Neuronal stem cell (in vitro differentiated cells): ENCODE data around the gene HSPG2.

ENCODE experiments used
- DNase-seq: peaks from one replicate; pipeline ENCODE4 v3.0.0-alpha.2; 2013; ENCODE audit warnings: low spot score
- H2AFZ ChIP-seq: one replicate; pipeline ENCODE4 v1.6.1; 2013; ENCODE audit warnings: mild to moderate bottlenecking, low read length, inconsistent platforms
- H2AK5ac ChIP-seq: 2 replicates; pipeline ENCODE4 v1.6.1; 2013; ENCODE audit warnings: low read depth, mild to moderate bottlenecking, inconsistent platforms, low read length, moderate library complexity, mixed read lengths
- H2BK120ac ChIP-seq: 2 replicates; pipeline ENCODE4 v1.6.1; 2013; ENCODE audit warnings: low read depth, mild to moderate bottlenecking, inconsistent platforms, low read length, moderate library complexity, mixed read lengths
- H2BK12ac ChIP-seq: one replicate; pipeline ENCODE4 v1.6.1; 2013; ENCODE audit warnings: low read length, inconsistent platforms
- H2BK15ac ChIP-seq: 2 replicates; pipeline ENCODE4 v1.6.1; 2013; ENCODE audit warnings: mild to moderate bottlenecking, low read length, inconsistent platforms, mixed read lengths
- H2BK5ac ChIP-seq: one replicate; pipeline ENCODE4 v1.6.1; 2013; ENCODE audit warnings: inconsistent platforms, mild to moderate bottlenecking, low read length, moderate library complexity
- H3K14ac ChIP-seq: one replicate; pipeline ENCODE4 v1.6.1; 2013; ENCODE audit warnings: low read length, inconsistent platforms
- H3K18ac ChIP-seq: 2 replicates; pipeline ENCODE4 v1.6.1; 2013; ENCODE audit warnings: low read length, inconsistent platforms
- H3K23ac ChIP-seq: 2 replicates; pipeline ENCODE4 v1.6.1; 2013; ENCODE audit warnings: low read depth, mild to moderate bottlenecking, mixed read lengths, low read length, inconsistent platforms; ENCODE audit not compliant: poor library complexity
- H3K27ac ChIP-seq: replicated peaks from 3 replicates; pipeline ENCODE4 v1.5.1; 2013; ENCODE audit warnings: low read length, inconsistent platforms
- H3K27me3 ChIP-seq, 3 experiments: 2 replicates each; pipeline ENCODE4 v1.6.1; 2013; ENCODE audit warnings: low read length in 3 of 3, mild to moderate bottlenecking in 2 of 3, inconsistent platforms in 1 of 3, low read depth in 1 of 3, mixed read lengths in 1 of 3, moderate library complexity in 1 of 3; ENCODE audit not compliant: control insufficient read depth in 3 of 3, insufficient read depth in 3 of 3
- H3K36me3 ChIP-seq, 2 donors: replicated peaks in 1 of 2; 2 replicates each; pipeline ENCODE4 v1.6.1; 2013; ENCODE audit warnings: low read length in 2 of 2; ENCODE audit not compliant: control insufficient read depth in 2 of 2, insufficient read depth in 2 of 2
- H3K4ac ChIP-seq: 2 replicates; pipeline ENCODE4 v1.6.1; 2013; ENCODE audit warnings: inconsistent platforms, mild to moderate bottlenecking, low read length, moderate library complexity
- H3K4me1 ChIP-seq, 2 donors: 1 replicate in 1 of 2; 2 replicates in 1 of 2; pipeline ENCODE4 v1.6.1; 2013; ENCODE audit warnings: low read length in 2 of 2, low read depth in 1 of 2; ENCODE audit not compliant: control insufficient read depth in 2 of 2, insufficient read depth in 1 of 2
- H3K4me2 ChIP-seq: one replicate; pipeline ENCODE4 v1.6.1; 2013; ENCODE audit warnings: mild to moderate bottlenecking, low read length, inconsistent platforms; ENCODE audit not compliant: insufficient read depth, poor library complexity, severe bottlenecking
- H3K4me3 ChIP-seq, 2 donors: 2 replicates each; pipeline ENCODE4 v1.5.1; 2013; ENCODE audit warnings: low read length in 2 of 2, mild to moderate bottlenecking in 2 of 2, inconsistent platforms in 1 of 2, moderate library complexity in 1 of 2
- H3K79me1 ChIP-seq: one replicate; pipeline ENCODE4 v1.6.1; 2013; ENCODE audit warnings: low read depth, mild to moderate bottlenecking, inconsistent platforms, low read length, moderate library complexity
- H3K9ac ChIP-seq: one replicate; pipeline ENCODE4 v1.6.1; 2013; ENCODE audit warnings: mild to moderate bottlenecking, low read depth, low read length, inconsistent platforms; ENCODE audit not compliant: poor library complexity
- H3K9me3 ChIP-seq, 2 donors: replicated peaks in 1 of 2; 2 replicates each; pipeline versions ENCODE3 to v1.6.1; 2013; ENCODE audit warnings: low read length in 2 of 2, mild to moderate bottlenecking in 2 of 2, inconsistent platforms in 1 of 2, low read depth in 1 of 2, mixed read lengths in 1 of 2, moderate library complexity in 1 of 2; ENCODE audit not compliant: control insufficient read depth in 2 of 2, insufficient read depth in 1 of 2
- H4K8ac ChIP-seq: one replicate; pipeline ENCODE4 v1.6.1; 2013; ENCODE audit warnings: low read depth, mild to moderate bottlenecking, inconsistent platforms, low read length, moderate library complexity
- H4K91ac ChIP-seq: one replicate; pipeline ENCODE4 v1.6.1; 2013; ENCODE audit warnings: low read length, low read depth, mild to moderate bottlenecking, inconsistent platforms; ENCODE audit not compliant: poor library complexity
- WGBS, 2 donors: extraction: QIAGEN DNeasy Blood & Tissue Kit; methylation state at CpG; one replicate each; pipeline ENCODE4 v1.1.7; 2013; ENCODE audit warnings: missing lambda C conversion rate in 2 of 2, mixed read lengths in 1 of 2; ENCODE audit not compliant: insufficient read length in 2 of 2, insufficient replicate concordance in 1 of 2; ENCODE audit errors: extremely low coverage in 2 of 2; 5-methylcytosine and 5-hydroxymethylcytosine counted together

The HSPG2 gene

DNA sequence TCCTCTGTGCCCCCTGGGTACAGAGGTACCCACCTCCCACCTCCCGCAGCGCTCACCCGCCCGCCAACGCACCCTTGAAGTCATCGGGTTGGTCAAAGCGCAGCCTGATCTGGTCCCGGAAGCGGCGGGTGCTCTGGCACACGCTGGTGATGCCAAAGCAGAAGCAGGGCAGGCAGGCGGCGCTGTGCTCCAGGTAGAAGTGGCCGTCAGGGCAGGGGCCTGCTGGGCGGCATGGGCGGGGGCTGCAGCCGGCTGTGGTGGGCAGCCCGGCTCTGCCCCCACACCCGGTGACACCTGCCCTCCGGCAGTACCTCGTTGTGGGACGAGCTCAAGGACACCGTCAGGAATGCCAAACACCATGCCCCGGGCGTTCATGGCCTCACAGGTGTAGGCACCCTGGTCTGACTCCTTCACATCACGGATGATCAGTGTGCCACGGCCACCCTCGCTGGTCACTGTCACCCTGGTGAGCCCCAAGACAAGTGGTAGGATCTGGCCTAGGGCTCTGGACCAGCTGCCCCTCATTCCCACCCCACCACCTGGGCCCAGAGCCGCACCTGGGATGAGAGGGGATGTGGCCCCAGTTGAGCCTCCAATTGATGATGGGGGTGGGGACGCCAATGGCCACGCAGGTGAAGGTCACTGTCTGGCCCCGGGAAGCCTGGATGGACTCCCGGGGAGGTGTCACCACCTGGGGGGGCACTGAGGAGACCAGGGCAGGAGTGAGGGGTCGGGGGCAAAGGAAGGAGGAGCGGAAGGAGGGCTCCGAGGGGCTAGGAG, 52.5 kb downstream of the HSPG2 start:
- Histone ChIP-seq H2BK15ac (no peak overlapping the region), H3K4ac (peak overlapping the region; percentile 37), H3K4me1 (no peaks in the 10 kb centered on the region), H3K23ac (peak overlapping the region; percentile 73), H3K79me1 (peaks cover 8% of the 10 kb centered on the region), H2AFZ (no peak overlapping the region), H3K27ac (no peak overlapping the region), H3K4me3 (no peak overlapping the region), H3K36me3 (peaks cover 52 to 74% of the 10 kb centered on the region in 2 donors), H2BK12ac (peak overlapping the region; percentile 22), H2AK5ac (no peak overlapping the region), H3K4me2 (no peak overlapping the region), H3K9me3 (no peaks in the 10 kb centered on the region), H3K27me3 (no peaks in the 10 kb centered on the region), H4K91ac (no peak overlapping the region), H2BK5ac (no peak overlapping the region), H3K9ac (peak overlapping the region; percentile 84), H4K8ac (no peak overlapping the region), H2BK120ac (no peak overlapping the region), H3K18ac (no peak overlapping the region), H3K14ac (no peak overlapping the region)
- no CpG with 5 or more reads among the region's 36 CpGs for WGBS, 2 donors
- no peak for DNase-seq

DNA sequence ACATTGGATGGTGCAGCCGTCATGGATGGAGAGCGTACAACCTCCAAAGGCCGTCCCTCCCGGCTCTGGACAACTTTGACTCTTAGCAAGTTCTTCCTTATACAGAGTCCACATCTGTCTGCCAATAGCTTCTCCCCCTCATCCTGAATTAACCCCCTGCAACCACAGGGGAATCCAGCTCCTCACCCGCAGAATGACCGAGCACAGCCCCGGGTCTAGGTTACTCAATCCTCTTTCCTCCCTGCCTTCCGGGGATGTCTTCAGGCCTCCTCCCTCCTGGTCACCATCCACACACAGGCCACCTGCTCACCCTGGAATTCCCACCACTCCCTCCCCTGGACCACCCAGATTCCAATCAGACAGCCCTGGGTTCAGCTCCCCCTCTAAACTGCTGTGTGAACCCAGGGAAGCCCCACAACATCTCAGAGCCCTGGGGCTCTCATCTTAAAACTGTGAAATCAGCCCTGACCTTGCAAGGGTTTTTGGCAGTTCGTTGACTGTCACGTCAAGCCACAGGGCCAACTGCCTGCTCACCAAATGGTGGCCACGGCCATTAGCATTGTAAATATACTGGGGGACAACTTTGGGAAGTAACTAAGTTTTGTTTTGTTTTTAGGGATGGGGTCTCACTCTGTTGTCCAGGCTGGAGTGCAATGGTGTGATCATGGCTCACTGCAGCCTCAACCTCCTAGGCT, 54.2 kb downstream of the HSPG2 start:
- H3K14ac ChIP-seq, result no peak overlapping the region
- H3K4me1 ChIP-seq, result no peaks in the 10 kb centered on the region
- H3K18ac ChIP-seq, result no peak overlapping the region
- H3K36me3 ChIP-seq, result peaks cover 59 to 77% of the 10 kb centered on the region in 2 donors
- H3K79me1 ChIP-seq, result peaks cover 9% of the 10 kb centered on the region
- H3K4me3 ChIP-seq, result no peak overlapping the region
- no peak overlapping the region for H3K4ac ChIP-seq
- H2AK5ac ChIP-seq, result no peak overlapping the region
- no peak overlapping the region for H2AFZ ChIP-seq
- no peak overlapping the region for H3K27ac ChIP-seq
- no peak overlapping the region for H2BK15ac ChIP-seq
- no peak overlapping the region for H3K9ac ChIP-seq
- DNase-seq, result no peak
- no CpG with 5 or more reads among the region's 11 CpGs for WGBS, 2 donors
- no peak overlapping the region for H2BK120ac ChIP-seq
- no peak overlapping the region for H4K91ac ChIP-seq
- H3K27me3 ChIP-seq, result no peaks in the 10 kb centered on the region
- no peak overlapping the region for H2BK5ac ChIP-seq
- H4K8ac ChIP-seq, result no peak overlapping the region
- H2BK12ac ChIP-seq, result no peak overlapping the region
- H3K23ac ChIP-seq, result no peak overlapping the region
- H3K9me3 ChIP-seq, result no peaks in the 10 kb centered on the region
- H3K4me2 ChIP-seq, result no peak overlapping the region

DNA sequence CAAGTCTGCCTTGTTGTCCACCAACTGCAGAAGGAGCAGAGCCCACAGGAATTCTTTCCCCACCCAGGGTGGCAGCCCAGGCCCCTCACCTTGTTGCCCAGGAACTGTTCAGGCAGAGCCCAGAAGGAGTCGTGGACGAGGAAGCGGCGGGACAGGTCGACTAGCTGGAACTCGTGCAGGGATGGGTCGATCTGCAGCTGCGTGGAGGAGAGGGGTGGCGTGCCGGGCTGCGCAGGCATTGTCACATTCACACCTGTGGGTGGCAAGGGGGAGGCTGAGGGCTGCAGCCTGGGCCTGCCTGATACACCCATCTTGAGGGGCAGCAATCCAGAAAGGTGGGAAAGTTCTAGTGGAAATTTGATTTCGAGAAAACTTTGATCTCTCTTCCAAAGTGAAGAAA, 55.9 kb downstream of the HSPG2 start:
- Histone ChIP-seq H3K4me3 (no peak overlapping the region), H3K27me3 (no peaks in the 10 kb centered on the region), H3K9me3 (no peaks in the 10 kb centered on the region), H3K79me1 (peaks cover 11% of the 10 kb centered on the region), H2BK12ac (no peak overlapping the region), H3K14ac (no peak overlapping the region), H3K9ac (no peak overlapping the region), H3K23ac (no peak overlapping the region), H4K91ac (no peak overlapping the region), H2AK5ac (no peak overlapping the region), H3K4me1 (no peaks in the 10 kb centered on the region), H3K36me3 (peaks cover 51 to 74% of the 10 kb centered on the region in 2 donors), H4K8ac (no peak overlapping the region), H3K27ac (no peak overlapping the region), H3K4ac (no peak overlapping the region), H2BK120ac (no peak overlapping the region), H2BK5ac (no peak overlapping the region), H3K4me2 (no peak overlapping the region), H2AFZ (no peak overlapping the region), H3K18ac (no peak overlapping the region), H2BK15ac (no peak overlapping the region)
- DNase-seq, result no peak
- WGBS, 2 donors, result no CpG with 5 or more reads among the region's 12 CpGs

DNA sequence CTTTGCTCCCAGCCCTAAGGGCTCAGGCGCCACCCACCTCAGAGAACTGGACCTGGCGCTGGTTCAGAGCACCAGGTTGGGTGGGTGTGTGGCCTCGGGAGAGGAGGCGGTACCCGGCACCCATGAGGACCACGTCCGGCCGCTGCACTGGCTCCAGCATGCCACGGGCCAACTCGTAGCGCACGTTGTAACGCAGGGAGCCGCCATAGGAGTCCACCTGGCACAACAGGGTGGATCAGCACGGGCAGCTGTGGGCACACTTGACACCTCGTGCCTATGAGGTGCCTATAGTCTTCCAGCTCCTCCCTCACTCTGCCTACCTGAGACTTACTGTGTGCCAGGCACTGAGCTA, 56.5 kb downstream of the HSPG2 start:
- Histone ChIP-seq H3K36me3 (peaks cover 54 to 74% of the 10 kb centered on the region in 2 donors), H3K27me3 (no peaks in the 10 kb centered on the region), H3K4ac (no peak overlapping the region), H3K27ac (no peak overlapping the region), H2BK15ac (no peak overlapping the region), H2AK5ac (no peak overlapping the region), H2BK5ac (no peak overlapping the region), H4K8ac (no peak overlapping the region), H3K9me3 (no peaks in the 10 kb centered on the region), H3K4me1 (no peaks in the 10 kb centered on the region), H4K91ac (no peak overlapping the region), H3K9ac (no peak overlapping the region), H3K4me2 (no peak overlapping the region), H2BK12ac (no peak overlapping the region), H3K14ac (no peak overlapping the region), H3K23ac (peak overlapping the region; percentile 50), H3K4me3 (no peak overlapping the region), H3K18ac (peak overlapping the region; percentile 31), H3K79me1 (peaks cover 11% of the 10 kb centered on the region), H2AFZ (no peak overlapping the region), H2BK120ac (no peak overlapping the region)
- DNase-seq, result no peak
- no CpG with 5 or more reads among the region's 16 CpGs for WGBS, 2 donors
